Measurements from ENCODE around the gene SRI.

DNA sequence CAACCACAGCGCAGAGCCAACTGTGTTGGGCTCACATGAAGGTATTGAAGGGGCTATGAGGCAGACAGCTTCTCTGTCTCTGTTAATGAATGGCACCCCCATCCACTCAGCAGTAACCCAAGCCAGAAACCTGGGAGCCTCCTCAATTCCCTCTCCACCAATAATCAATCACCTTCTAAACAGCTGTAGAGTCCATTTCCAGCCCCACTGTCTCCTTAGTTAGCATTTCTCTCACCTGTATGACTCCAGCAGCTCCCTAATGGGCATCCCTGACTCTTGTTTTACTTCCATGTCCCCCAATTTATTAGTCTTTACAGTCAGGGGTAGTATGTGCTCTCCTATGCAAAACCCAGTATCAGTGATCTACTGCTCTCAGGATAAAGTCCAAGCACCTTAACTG is 6.9 kb downstream of the SRI start:
- TF ChIP-seq, protein P1, sequence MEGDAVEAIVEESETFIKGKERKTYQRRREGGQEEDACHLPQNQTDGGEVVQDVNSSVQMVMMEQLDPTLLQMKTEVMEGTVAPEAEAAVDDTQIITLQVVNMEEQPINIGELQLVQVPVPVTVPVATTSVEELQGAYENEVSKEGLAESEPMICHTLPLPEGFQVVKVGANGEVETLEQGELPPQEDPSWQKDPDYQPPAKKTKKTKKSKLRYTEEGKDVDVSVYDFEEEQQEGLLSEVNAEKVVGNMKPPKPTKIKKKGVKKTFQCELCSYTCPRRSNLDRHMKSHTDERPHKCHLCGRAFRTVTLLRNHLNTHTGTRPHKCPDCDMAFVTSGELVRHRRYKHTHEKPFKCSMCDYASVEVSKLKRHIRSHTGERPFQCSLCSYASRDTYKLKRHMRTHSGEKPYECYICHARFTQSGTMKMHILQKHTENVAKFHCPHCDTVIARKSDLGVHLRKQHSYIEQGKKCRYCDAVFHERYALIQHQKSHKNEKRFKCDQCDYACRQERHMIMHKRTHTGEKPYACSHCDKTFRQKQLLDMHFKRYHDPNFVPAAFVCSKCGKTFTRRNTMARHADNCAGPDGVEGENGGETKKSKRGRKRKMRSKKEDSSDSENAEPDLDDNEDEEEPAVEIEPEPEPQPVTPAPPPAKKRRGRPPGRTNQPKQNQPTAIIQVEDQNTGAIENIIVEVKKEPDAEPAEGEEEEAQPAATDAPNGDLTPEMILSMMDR (IDR thresholded peaks at IDR 0.05; ENCODE audit: low read depth, low read length), result no peak
- no peak for TF ChIP-seq EZH2phosphoT487 (IDR thresholded peaks at IDR 0.05; ENCODE audit: low read depth)
